Measurements from ENCODE around the gene CENPP.

GRCh38 chr9:92616199-92616641 lies 290.5 kb downstream of the CENPP start:
- TF ChIP-seq POLR2A (IDR thresholded peaks at IDR 0.05; ENCODE audit: low read length) (no peak), GATA1 (IDR thresholded peaks at IDR 0.05; ENCODE audit: low read depth, low read length) (no peak)

All from erythroblast (primary cell).